CD4-positive, CD25-positive, alpha-beta regulatory T cell (primary cell): ENCODE results near the gene F11R. TPM values are rescaled to one million over a fixed set of nuclear protein-coding genes. Genes with fewer than 3 reads are reported as not detected.

ENCODE experiments used
- ATAC-seq, 2 donors: fragments of 150-1000 bp; cut with Tn5 transposase; one replicate each; pipeline ENCODE4 v1.10.0; 2021; ENCODE audit warnings: low read depth in 2 of 2, moderate number of reproducible peaks in 2 of 2, moderate library complexity in 1 of 2
- DNase-seq, 3 donors: peaks; one replicate each; pipeline versions ENCODE4 v3.0.0 to v3.0.0-alpha.2; 2012 to 2022; ENCODE audit warnings: mixed read lengths in 1 of 3
- H3K27ac ChIP-seq: one replicate; pipeline ENCODE4 v1.7.0; 2013; ENCODE audit warnings: mild to moderate bottlenecking, low read length; ENCODE audit not compliant: insufficient read depth, poor library complexity, severe bottlenecking
- H3K27me3 ChIP-seq: one replicate; pipeline ENCODE4 v1.7.0; 2013; ENCODE audit warnings: low read length; ENCODE audit not compliant: control insufficient read depth, insufficient read depth
- H3K36me3 ChIP-seq: one replicate; pipeline ENCODE4 v1.7.0; 2013; ENCODE audit warnings: mild to moderate bottlenecking, low read length, moderate library complexity; ENCODE audit not compliant: control insufficient read depth, insufficient read depth
- H3K4me1 ChIP-seq: 2 replicates; pipeline ENCODE4 v1.7.0; 2013; ENCODE audit warnings: mild to moderate bottlenecking, low read length; ENCODE audit not compliant: insufficient read depth, control insufficient read depth, poor library complexity, severe bottlenecking
- H3K4me3 ChIP-seq: one replicate; pipeline ENCODE4 v1.7.0; 2013; ENCODE audit warnings: low read depth, mild to moderate bottlenecking, low read length, moderate library complexity
- H3K9me3 ChIP-seq, 2 experiments: 1 replicate in 1 of 2; 2 replicates in 1 of 2; pipeline ENCODE4 v1.7.0; 2013; ENCODE audit warnings: low read length in 2 of 2, mild to moderate bottlenecking in 1 of 2, moderate library complexity in 1 of 2; ENCODE audit not compliant: control insufficient read depth in 2 of 2
- H3K27ac Mint-ChIP-seq, 3 donors: one replicate each; pipeline ENCODE4 v1.8.0; 2020 to 2022; ENCODE audit warnings: mild to moderate bottlenecking in 3 of 3, mixed read lengths in 3 of 3, moderate library complexity in 2 of 3
- H3K27me3 Mint-ChIP-seq: one replicate; pipeline ENCODE4 v1.8.0; 2022; ENCODE audit warnings: mild to moderate bottlenecking, mixed read lengths
- H3K36me3 Mint-ChIP-seq: one replicate; pipeline ENCODE4 v1.8.0; 2020; ENCODE audit warnings: mixed read lengths
- H3K4me1 Mint-ChIP-seq, 4 donors: one replicate each; pipeline ENCODE4 v1.8.0; 2020 to 2022; ENCODE audit warnings: mixed read lengths in 4 of 4, mild to moderate bottlenecking in 1 of 4
- H3K4me3 Mint-ChIP-seq, 4 donors: one replicate each; pipeline ENCODE4 v1.8.0; 2020 to 2022; ENCODE audit warnings: mild to moderate bottlenecking in 4 of 4, mixed read lengths in 4 of 4, moderate library complexity in 3 of 4
- H3K9me3 Mint-ChIP-seq, 7 donors: one replicate each; pipeline ENCODE4 v1.8.0; 2020 to 2022; ENCODE audit warnings: mixed read lengths in 7 of 7, mild to moderate bottlenecking in 3 of 7, moderate library complexity in 2 of 7
- polyA plus RNA-seq, 4 donors: library from polyadenylated mRNA; unstranded; fragments of 300-500 nt; fragmentation: Illumina TruSeq; gene quantifications; one replicate each; pipeline ENCODE4 v1.2.3, GENCODE V29; 2021
- total RNA-seq: library from RNA; stranded (reverse); gene quantifications from one replicate; pipeline ENCODE4 v1.2.3, GENCODE V29; 2022

F11R gene
- total and polyA plus RNA-seq, 5 donors from 2014 or later = 6.3 to 18.4 (median 9.2) TPM

DNA sequence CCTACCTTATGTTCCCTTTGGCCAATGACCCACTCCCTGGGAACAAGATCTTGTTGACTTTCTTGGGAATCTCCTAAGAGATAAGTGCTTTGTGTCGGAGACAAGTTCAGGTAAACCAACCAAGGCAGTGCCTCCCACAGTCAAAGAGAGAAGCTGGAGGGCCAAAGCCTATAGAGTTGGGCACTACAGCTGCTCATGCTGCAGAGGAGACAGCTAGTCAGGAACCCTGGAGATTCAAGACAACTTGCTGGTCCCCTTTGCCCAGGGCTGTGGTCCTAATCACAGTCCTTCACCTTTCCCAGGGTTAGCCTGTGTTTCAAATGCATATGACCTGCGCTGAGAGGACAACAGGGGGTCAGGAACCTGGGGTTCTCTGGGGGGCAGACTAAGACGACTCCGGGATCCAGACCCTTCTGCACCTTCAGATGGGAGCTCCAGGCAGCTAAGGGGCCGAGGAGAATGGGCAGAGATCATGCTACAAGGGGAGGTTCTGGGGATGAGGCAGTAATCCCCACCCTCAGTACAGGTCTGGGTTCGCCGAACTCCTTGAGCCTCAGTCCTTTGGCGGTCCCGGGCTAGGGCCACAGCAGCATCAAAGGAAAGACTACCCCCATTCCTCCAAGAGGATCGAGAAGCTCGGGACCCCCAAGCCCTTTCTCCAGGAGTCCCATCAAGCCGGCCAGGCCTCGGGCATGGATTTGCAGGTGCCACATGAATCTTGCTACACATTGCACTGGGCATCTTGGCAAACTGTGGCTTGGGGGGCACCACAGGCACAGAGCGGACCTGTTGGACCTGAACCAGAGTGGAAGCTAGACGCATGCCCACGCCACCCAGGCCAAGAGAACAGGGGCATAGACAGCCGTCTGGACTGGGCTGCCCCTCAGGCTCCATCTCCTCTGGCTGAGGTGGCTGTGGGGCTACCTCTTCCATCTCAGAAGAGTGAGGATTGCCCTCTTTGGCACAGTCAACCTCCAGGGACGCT lies 26.8 kb upstream of the F11R start:
- Histone ChIP-seq H3K27ac (peak overlapping the region; percentile 93), H3K9me3 (no peaks in the 10 kb centered on the region), H3K36me3 (peaks cover 52% of the 10 kb centered on the region), H3K27me3 (no peaks in the 10 kb centered on the region), H3K4me1 (peaks cover 24% of the 10 kb centered on the region), H3K4me3 (no peak overlapping the region)
- H3K27ac Mint-ChIP-seq = peak overlapping the region; percentile 57 to 99 (median 85)
- peaks cover 34% of the 10 kb centered on the region for H3K36me3 Mint-ChIP-seq
- ATAC-seq (no peak), DNase-seq (no peak)
- peaks cover 11 to 48% (median 31%) of the 10 kb centered on the region in 4 donors for H3K4me1 Mint-ChIP-seq
- H3K27me3 Mint-ChIP-seq = no peaks in the 10 kb centered on the region
- H3K9me3 Mint-ChIP-seq = peaks cover 0 to 2% (median 0%) of the 10 kb centered on the region in 7 donors
- peak overlapping the region in 3 of 4 donors; percentile 62 to 96 (median 93) for H3K4me3 Mint-ChIP-seq

DNA sequence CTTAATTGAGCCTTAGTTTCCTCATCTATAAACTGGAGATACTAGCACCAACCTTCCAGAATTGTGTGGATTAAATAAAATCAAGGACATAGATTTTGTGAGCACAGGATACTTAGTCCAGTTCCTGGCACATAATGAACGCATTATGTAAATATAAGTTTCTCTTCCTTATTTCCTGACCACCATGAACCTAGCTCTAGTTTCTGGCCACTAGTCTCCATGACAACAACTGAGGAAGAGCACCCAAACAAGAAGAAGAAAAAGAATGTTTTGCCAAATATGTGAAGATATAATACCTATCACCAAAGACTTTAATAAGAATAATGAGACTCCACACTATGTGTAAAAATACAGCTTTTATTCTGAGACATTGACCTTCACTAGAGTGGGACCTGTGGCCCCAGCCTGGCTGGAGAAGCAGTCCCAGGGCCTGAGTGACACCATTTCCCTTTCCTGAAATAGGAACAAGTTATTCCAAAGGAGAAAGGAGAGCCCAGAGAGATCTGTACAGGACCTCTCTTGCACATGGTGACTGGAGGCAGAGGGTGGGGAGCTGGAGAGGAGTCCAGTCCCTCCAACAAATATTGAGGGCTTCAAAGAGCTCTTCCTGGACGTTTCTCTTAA lies 25.8 kb upstream of the F11R start:
- DNase-seq (no peak), ATAC-seq (no peak)
- Mint-ChIP-seq H3K27me3 (no peaks in the 10 kb centered on the region), H3K4me3 (peak overlapping the region; percentile 93 to 96 (median 96)), H3K36me3 (peaks cover 37% of the 10 kb centered on the region), H3K27ac (peak overlapping the region; percentile 57 to 99 (median 99)), H3K9me3 (peaks cover 0 to 2% (median 0%) of the 10 kb centered on the region in 7 donors), H3K4me1 (peaks cover 12 to 54% (median 38%) of the 10 kb centered on the region in 4 donors)
- Histone ChIP-seq H3K36me3 (peaks cover 53% of the 10 kb centered on the region), H3K4me1 (peaks cover 25% of the 10 kb centered on the region), H3K9me3 (no peaks in the 10 kb centered on the region), H3K27ac (peak overlapping the region; percentile 93), H3K27me3 (no peaks in the 10 kb centered on the region), H3K4me3 (peak overlapping the region; percentile 99)

DNA sequence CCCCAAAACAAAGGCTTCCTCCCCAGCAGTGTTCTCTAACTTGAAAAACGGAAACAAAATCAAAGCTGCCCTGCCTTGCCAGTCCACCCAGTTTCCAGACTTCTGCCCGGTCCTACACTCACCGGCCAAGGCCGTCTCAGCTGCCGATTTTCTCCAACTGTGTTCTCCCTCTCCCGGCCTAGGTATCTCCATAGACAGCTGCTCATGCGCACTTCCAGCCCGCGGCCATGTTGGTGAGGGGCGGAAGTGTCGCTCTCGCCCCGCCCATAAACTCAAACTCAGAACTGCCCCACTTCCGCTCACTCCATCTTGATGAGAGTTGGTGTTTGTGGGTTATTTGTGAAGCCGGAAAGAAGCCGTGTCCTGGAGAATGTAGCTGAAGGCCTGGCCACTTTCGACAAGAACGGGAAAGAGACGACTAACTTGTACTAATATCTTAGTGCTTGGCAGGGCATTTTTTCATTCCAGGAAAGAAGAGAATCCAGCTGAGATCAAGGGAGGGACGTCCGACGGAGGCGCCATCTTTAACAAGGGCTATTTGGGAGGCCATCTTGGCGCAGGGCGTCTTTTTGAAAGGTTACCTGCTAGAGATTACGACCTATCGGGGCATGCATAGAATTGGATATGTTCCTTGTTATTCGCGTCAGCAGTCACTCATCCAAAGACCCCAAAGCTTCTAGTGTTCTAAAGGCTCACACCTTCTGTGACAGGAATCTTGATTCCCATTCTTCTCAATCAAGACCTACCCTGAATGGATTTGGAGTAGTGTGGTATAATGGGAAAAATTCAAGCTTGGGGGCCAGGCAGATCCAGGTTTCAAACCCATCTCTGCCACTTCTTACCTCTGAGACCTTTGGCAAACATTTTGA lies 25.0 kb upstream of the F11R start, which contains the start of gene USF1:
USF1 (minus strand) TSS at position 242 of the 869 bp plus-strand sequence. CDS start 2,702 bp downstream, outside the sequence.
- Mint-ChIP-seq H3K36me3 (peaks cover 41% of the 10 kb centered on the region), H3K9me3 (peaks cover 0 to 2% (median 0%) of the 10 kb centered on the region in 7 donors), H3K27me3 (no peaks in the 10 kb centered on the region), H3K27ac (peak within 1 kb of the TSS; percentile 99), H3K4me1 (peaks cover 16 to 60% (median 42%) of the 10 kb centered on the region in 4 donors), H3K4me3 (peak within 1 kb of the TSS; percentile 93 to 96 (median 96))
- no peaks in the 10 kb centered on the region for H3K9me3 ChIP-seq
- H3K36me3 ChIP-seq = peaks cover 53% of the 10 kb centered on the region
- H3K27ac ChIP-seq = peak within 1 kb of the TSS; percentile 93
- ATAC-seq = peak; percentile 81 to 84
- peaks cover 30% of the 10 kb centered on the region for H3K4me1 ChIP-seq
- peak; percentile 89 to 97 (median 95) for DNase-seq
- H3K4me3 ChIP-seq = peak within 1 kb of the TSS; percentile 99
- no peaks in the 10 kb centered on the region for H3K27me3 ChIP-seq

DNA sequence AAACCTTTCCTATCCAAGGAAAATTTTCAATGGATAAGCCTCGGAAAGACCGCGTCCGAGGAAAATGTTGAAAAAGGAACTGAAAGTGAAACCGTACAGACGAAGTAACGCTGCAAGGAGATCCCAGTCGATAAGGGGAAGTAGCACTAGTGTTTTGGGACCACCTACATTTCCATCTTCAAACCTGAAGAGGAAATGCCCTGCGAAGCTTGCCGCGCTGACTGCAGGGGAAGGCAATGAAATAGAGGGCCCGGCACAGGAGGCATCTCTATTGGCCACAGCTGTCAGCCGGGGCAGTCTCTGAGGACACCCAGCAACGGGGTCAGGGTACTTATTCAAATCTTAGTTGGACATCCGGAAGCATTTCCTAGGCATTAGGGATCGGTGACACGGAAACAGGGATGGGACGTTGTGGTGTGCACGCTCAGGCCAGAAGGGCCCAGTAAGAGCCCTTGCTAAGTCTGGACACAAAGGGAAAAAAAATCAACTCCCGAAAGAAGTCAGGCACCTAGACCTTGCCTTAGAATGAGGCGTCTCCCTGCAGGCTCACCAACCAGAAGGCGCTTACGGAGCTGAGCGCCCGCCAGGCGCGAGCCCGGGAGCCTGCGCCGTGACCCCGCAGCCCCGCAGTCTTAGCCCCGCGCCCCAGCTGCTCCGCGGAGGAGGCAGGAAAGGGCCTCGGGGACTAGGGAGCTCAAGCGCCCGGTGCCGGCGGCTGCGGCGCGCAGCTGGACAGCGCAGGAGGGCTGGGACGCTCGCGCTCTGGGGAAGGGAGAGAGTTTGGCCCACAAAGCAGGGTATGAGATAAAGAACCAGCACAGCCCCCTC lies 24.2 kb upstream of the F11R start:
- Histone ChIP-seq H3K36me3 (peaks cover 52% of the 10 kb centered on the region), H3K4me3 (peak overlapping the region; percentile 99), H3K27ac (peak overlapping the region; percentile 93), H3K9me3 (no peaks in the 10 kb centered on the region), H3K4me1 (peaks cover 30% of the 10 kb centered on the region), H3K27me3 (no peaks in the 10 kb centered on the region)
- Mint-ChIP-seq H3K9me3 (peaks cover 0 to 2% (median 0%) of the 10 kb centered on the region in 7 donors), H3K36me3 (peaks cover 44% of the 10 kb centered on the region), H3K27ac (peak overlapping the region; percentile 99), H3K27me3 (no peaks in the 10 kb centered on the region), H3K4me1 (peaks cover 16 to 60% (median 42%) of the 10 kb centered on the region in 4 donors), H3K4me3 (peak overlapping the region; percentile 93 to 96 (median 96))
- ATAC-seq (peak; percentile 31 to 38), DNase-seq (peak; percentile 39 to 82 (median 53))

DNA sequence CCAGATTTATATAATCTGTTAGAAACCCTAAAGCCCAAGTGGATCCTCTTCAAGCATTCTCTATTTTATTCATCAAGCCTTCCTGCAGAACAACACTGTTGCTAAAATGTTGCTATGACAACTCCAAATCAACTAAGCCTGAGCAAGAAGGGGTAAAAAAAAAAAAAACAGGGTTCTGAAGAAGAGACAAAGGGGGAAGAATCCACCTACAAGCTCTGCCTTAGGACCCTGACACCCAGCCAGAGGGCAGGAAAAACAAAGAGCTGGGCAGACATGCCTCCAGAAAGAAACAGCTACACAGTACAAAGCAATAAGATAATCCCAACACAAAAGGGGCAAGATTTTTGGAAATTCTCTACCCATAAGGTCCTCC lies 23.6 kb upstream of the F11R start:
- Mint-ChIP-seq H3K27me3 (no peaks in the 10 kb centered on the region), H3K4me1 (peaks cover 16 to 65% (median 43%) of the 10 kb centered on the region in 4 donors), H3K36me3 (peaks cover 41% of the 10 kb centered on the region)

DNA sequence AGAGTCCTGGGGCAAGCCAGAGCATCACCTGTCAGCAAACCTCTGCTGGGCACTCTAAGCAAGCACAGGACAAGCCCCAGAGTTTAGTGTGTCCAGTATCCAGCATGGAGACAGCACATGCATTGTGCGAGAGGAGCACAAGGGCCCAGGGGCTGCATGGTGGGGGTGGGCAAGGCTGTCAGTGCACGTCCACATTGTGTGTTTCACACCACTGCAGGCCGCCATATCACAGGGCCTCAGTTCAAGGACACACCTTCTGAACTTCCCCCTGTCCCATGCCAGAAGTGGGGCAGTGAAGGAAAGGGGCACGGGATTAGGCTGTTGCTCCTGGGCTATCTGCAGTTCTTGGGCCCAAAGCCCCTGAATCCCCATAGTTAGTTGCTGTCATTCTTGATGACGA lies 18.6 kb upstream of the F11R start:
- Mint-ChIP-seq H3K4me3 (peak overlapping the region in 3 of 4 donors; percentile 82 to 90 (median 85)), H3K36me3 (peaks cover 27% of the 10 kb centered on the region), H3K27ac (peak overlapping the region; percentile 76 to 95 (median 95)), H3K9me3 (no peaks in the 10 kb centered on the region), H3K4me1 (peaks cover 9 to 61% (median 34%) of the 10 kb centered on the region in 4 donors), H3K27me3 (no peaks in the 10 kb centered on the region)
- peaks cover 38% of the 10 kb centered on the region for H3K36me3 ChIP-seq
- H3K27ac ChIP-seq = peak overlapping the region; percentile 90
- ATAC-seq (no peak), DNase-seq (no peak)
- no peaks in the 10 kb centered on the region for H3K9me3 ChIP-seq
- H3K4me3 ChIP-seq = no peak overlapping the region
- peaks cover 42% of the 10 kb centered on the region for H3K4me1 ChIP-seq
- no peaks in the 10 kb centered on the region for H3K27me3 ChIP-seq

More for the DNA sequence above, 23.6 kb upstream of the F11R start:
- peak in 2 of 3 donors; percentile 35 to 50 for DNase-seq
- no peak for ATAC-seq
- peaks cover 0 to 2% (median 0%) of the 10 kb centered on the region in 7 donors for H3K9me3 Mint-ChIP-seq
- peak overlapping the region; percentile 93 for H3K27ac ChIP-seq
- peak overlapping the region; percentile 93 to 96 (median 96) for H3K4me3 Mint-ChIP-seq
- H3K4me1 ChIP-seq = peaks cover 31% of the 10 kb centered on the region
- peak overlapping the region; percentile 99 for H3K4me3 ChIP-seq
- no peaks in the 10 kb centered on the region for H3K27me3 ChIP-seq
- peaks cover 52% of the 10 kb centered on the region for H3K36me3 ChIP-seq
- H3K27ac Mint-ChIP-seq = peak overlapping the region; percentile 97 to 99 (median 97)
- no peaks in the 10 kb centered on the region for H3K9me3 ChIP-seq
